Measurements from ENCODE around the gene PITPNC1. TPM values are rescaled to one million over a fixed set of nuclear protein-coding genes. Genes with fewer than 3 reads are reported as not detected.
"Not testable (repeated sequence)": the region's sequence is repeated elsewhere in the genome, so short reads cannot be mapped to it uniquely, and the experiment has no call there.

PITPNC1 gene
- total RNA-seq, 1 experiment from 2014 or later, result 34.5 TPM

DNA sequence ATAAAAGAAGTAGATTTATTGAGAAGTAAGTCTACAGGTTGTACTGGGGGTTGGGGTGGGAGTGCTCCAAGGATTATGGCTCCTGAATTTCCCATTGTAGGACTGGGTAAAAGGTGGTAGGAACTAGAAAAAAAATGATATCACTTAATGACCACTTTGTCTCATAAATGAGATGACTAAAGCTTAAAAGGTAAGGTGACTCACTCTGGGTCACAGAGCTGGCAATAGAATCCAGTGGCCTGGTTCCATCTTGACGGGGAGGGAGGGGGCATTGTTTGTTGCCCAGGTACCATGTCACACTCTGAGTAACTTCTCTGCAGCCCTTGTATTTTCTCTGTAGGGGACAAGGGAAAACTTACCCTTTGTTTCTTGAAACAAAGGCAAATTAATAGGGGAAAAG is 126.1 kb downstream of the PITPNC1 start:
- DNase-seq (ENCODE audit: extremely low read depth, low read depth), result no peak

- no peak for DNase-seq (ENCODE audit: extremely low read depth, low read depth)
Measured at GRCh38 chr17:67503739-67504138, 126.7 kb downstream of the PITPNC1 start.

GRCh38 chr17:67504182-67504581 is 127.1 kb downstream of the PITPNC1 start:
- no peak for DNase-seq (ENCODE audit: extremely low read depth, low read depth)

DNA sequence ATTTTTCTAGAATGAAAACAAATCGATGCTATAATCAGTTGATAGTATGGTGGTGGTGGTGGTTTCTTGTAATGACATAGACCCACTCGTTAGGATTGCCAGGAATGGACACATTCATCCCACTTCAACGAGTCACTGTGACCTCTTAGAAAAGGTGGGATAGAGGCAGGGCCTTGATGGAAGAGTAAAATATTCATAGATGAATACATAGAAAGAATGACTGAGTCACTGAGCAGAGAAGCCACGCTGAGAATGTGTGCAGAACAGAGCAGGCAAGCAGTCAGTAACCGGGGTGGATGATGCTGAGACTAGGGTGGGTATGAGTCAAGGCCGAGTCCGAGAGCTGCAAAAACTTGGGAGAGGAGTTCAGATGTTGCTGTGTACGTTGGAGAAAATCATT is 129.9 kb downstream of the PITPNC1 start:
- no peak for DNase-seq (ENCODE audit: extremely low read depth, low read depth)

GRCh38 chr17:67509390-67510287 is 132.6 kb downstream of the PITPNC1 start:
- no peak for DNase-seq (ENCODE audit: extremely low read depth, low read depth)

GRCh38 chr17:67511012-67511411 is 133.9 kb downstream of the PITPNC1 start:
- DNase-seq (ENCODE audit: extremely low read depth, low read depth), result no peak

GRCh38 chr17:67511804-67512203 is 134.7 kb downstream of the PITPNC1 start:
- no peak for DNase-seq (ENCODE audit: extremely low read depth, low read depth)

- no peak for DNase-seq (ENCODE audit: extremely low read depth, low read depth)
Measured at GRCh38 chr17:67514998-67515397, 137.9 kb downstream of the PITPNC1 start.

DNA sequence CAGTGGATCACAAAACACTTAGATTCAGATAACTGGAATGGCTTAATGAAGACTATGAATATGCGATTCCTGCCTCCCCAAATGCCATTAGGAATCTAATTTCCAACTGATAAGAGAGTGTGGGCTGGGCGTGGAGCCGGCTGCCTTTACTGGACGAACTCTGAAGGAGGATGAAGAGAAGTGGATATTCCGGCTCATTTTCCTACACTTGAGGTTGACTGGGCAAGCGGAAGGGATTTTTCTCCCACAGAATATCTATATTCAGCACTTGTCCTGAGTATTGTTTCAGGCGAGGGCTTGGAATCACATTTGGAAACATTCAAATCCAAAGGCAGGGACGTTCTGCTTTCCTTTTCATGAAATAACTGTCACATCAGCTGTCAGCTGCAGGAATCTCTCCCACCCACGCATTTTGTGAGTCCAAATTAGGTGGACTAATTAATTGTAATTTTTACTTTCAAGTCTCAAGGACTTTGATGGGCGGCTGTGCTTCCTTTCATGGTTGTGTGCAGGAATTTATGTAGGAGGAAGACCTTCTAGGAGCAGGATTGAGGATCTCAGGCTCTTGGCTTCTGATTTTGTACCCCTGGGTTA is 138.5 kb downstream of the PITPNC1 start:
- no peak for DNase-seq (ENCODE audit: extremely low read depth, low read depth)

- DNase-seq (ENCODE audit: extremely low read depth, low read depth), result not testable (repeated sequence)
Measured at GRCh38 chr17:67516571-67516970, 139.5 kb downstream of the PITPNC1 start.

DNA sequence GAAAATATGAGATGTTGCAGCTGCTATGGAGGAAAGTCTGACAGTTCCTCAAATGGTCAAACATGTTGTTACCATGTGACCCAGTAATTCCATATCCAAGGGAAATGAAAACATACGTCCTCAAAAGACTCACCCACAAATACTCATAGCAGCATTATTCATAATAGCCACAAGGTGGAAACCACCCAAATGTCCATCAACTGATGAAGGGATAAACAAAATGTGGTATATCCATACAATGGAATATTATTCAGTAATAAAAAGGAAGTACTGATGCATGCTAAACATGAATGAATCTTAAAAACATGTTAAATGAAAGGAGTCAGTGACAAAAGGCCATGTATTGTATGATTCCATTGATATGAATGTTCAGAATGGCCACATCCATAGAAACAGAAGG is 140.2 kb downstream of the PITPNC1 start:
- no peak for DNase-seq (ENCODE audit: extremely low read depth, low read depth)

- no peak for DNase-seq (ENCODE audit: extremely low read depth, low read depth)
Measured at GRCh38 chr17:67518876-67519275, 141.8 kb downstream of the PITPNC1 start.

DNA sequence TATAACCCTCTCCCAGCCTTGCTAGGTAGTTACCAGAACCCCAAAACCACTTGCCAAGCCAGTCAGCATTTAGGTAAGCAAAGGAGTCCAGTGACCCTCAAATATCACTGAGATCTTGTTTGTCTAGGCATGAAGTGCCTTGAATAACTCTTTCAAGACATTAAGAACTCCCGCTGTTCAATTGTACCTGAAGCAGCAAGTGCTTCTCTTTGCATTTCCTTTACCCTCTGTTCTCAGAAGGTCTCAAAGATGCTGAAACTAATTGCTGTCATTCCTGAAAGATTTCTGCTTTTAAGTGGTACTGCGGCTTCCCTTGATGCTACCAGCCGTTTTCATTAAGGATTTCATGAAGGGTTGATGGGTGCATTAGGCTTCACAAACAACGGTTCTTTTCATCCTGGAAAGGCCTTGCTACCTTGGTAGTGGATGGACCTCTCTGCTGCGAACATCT is 142.7 kb downstream of the PITPNC1 start:
- no peak for DNase-seq (ENCODE audit: extremely low read depth, low read depth)

DNA sequence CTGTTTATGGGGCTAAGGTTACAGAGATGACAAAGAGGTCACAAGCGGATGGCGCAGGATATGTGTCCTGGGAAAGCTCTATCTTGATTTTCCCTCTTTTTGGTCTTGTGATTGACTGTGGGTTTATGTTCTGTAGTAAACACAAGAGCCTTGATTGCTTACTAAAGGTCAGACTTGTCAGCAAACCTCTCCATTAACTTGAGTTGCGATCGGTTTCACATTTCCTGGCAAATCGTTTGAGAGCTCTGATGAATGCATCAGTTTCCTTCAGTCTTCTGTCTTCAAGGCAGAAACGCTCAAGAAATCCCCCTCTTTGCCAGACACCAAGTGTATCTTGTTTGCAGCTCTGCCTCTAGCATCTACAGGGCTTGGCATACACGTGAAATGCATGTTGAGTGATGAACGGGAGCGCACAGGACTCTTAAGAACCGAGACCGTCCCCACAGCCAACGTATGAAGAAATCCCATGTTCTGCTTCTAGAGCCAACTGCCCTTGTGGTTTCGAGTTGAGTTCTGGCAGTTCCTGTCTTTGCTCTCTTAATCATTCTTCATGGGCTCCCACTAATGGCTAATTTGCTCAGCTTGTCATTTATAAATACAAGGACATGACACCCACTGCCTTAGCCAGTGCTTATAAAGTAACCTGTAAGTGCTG is 143.3 kb downstream of the PITPNC1 start:
- no peak for DNase-seq (ENCODE audit: extremely low read depth, low read depth)

DNA sequence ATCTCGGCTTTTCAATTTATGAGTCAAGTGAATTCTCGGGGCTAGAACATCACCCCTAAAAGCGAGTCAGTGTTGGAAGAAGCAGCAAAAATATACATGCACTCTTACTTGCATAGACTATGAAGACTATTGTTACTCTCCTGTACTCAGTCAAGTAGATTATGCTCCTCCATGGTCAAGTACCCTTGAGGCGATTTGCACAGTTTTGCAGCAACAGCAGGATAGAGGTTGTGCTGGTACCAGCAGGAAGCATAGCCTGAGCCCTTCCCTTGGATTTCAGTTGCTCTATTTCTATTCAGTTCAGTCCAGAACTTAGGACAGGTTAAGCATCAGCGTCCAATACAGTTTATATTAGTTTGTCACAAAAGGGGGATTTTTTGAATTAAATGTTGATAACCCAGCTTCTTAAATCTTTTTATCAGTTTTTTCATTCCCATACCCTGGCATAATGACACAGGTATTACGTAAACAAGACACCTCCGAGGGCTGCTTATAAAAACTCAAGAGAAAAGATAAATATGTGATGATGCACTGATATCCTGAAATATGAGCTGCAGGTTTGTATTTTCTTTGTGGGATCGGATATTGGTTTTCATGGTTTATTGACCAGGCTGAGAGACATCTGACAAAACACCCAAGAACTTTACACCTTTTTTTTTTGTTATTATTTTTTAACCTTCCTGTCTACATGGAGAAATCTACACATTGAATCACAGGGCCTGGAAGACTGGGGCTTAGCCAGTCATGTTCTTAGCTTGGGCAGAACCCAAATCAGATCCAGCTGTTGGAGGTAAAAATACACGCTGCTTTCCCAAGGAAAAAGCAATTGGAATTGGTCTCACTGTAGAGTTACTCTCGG is 144.1 kb downstream of the PITPNC1 start:
- no peak for DNase-seq (ENCODE audit: extremely low read depth, low read depth)

DNA sequence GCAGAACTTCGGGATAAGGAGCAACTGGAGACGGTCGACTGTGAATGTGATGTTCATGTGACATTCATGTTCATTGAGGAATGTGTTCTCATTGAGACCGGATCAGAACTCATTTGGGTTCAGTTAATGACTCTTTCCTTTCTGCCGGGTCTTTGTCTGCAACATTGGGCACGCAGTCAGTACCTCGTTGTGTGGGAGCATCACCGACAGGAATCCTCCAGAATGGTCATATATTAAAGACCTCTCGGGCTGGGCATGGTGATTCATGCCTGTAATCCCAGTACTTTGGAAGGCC is 144.6 kb downstream of the PITPNC1 start:
- DNase-seq (ENCODE audit: extremely low read depth, low read depth), result no peak

DNA sequence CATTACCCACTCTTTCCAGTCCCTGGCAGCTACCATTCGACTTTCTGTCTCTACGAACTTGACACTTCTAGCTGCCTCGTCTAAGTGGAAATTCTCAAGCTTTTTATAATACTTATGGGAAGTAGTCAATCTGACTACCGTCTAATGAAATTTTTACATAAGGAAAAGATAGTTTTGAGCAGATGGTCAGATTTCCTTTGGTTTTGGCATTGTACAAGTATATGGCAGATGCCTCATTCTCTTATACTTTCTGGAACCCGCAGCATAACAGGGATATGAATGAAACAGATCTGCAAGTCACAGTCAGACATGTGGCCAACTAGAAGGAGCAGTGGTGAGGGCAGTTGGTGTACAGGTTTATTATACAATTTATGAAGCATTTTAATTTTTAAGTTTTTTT is 146.0 kb downstream of the PITPNC1 start:
- no peak for DNase-seq (ENCODE audit: extremely low read depth, low read depth)

DNA sequence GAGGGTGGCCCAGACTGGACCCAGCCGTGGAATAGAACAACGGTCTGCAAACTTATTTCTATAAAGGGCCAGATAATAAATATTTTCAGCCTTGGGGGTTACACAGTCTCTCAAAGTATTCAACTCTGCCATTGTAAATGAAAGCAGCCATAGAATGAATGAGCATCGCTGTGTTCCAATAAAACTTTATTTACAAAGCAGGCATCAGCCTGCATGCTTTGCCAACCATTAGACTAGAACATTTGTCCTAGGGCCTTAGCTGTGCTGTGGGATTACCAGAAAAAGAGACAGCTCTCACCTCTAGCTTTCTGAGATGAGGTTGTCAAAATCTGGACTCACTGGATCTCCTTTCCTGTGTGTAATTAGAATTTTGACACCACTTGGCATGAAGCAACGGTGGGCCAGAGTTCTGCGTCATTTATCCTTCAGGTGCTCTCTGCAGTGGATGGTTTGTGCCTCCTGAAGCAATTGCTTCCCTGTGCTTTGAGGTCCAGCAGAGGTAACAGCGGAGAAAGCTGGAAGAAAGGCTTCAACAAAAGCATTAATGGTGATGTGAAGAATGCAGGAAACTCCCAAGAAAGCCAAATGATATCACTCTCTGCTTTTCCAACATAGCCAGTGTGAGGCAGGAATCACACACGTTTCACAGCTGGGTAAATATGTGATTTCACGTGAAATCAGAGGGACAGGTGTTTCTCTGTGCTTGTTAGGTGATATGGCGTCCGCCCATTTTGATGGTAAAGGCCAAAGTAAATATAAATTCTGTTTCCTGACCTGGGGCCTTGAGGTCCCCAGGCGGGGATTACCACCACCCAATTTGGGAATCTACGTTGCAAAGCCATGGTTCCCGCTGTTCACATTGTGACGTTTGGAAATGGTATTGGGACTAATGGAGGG is 148.4 kb downstream of the PITPNC1 start:
- DNase-seq (ENCODE audit: extremely low read depth, low read depth), result no peak

GRCh38 chr17:67526700-67527099 is 149.6 kb downstream of the PITPNC1 start:
- no peak for DNase-seq (ENCODE audit: extremely low read depth, low read depth)
